ENCODE results near the gene ZBTB17.

GRCh38 chr1:15959827-15960446 is 16.0 kb downstream of the ZBTB17 start:
- TF ChIP-seq CTCF (conservative IDR thresholded peaks at IDR 0.05) (no peak), EZH2 (IDR thresholded peaks at IDR 0.05; ENCODE audit: low read depth) (no peak)
